Cardiac muscle cell (in vitro differentiated cells and primary cell): ENCODE results near the gene COL5A3. TPM values are rescaled to one million over a fixed set of nuclear protein-coding genes. Genes with fewer than 3 reads are reported as not detected.

Source experiments
- DNase-seq, 2 donors: peaks; one replicate each; pipeline versions ENCODE4 v3.0.0 to v3.0.0-alpha.2; 2010 to 2017; ENCODE audit warnings: low read depth in 1 of 2, low spot score in 1 of 2
- H3K27ac ChIP-seq: fragments of 200-600 bp; sonication (generic); 2 replicates; pipeline ENCODE4 v1.5.1; 2016
- H3K27me3 ChIP-seq: fragments of 200-600 bp; sonication (generic); 2 replicates; pipeline ENCODE4 v1.6.0; 2016; ENCODE audit warnings: control low read depth
- H3K36me3 ChIP-seq: fragments of 200-600 bp; sonication (generic); 2 replicates; pipeline ENCODE4 v1.5.1; 2016; ENCODE audit warnings: control low read depth
- H3K4me1 ChIP-seq: fragments of 200-600 bp; sonication (generic); 2 replicates; pipeline ENCODE4 v1.8.1; 2017; ENCODE audit warnings: low read depth, mild to moderate bottlenecking, mixed run types
- H3K4me3 ChIP-seq: fragments of 200-600 bp; sonication (generic); 2 replicates; pipeline ENCODE4 v1.5.1; 2016; ENCODE audit warnings: mild to moderate bottlenecking
- H3K9me3 ChIP-seq: fragments of 200-600 bp; sonication (generic); 2 replicates; pipeline ENCODE4 v1.5.1; 2017; ENCODE audit warnings: low read depth, mild to moderate bottlenecking, control low read depth
- CTCF ChIP-seq: IDR thresholded peaks from 2 replicates; pipeline ENCODE4 v1.5.1; 2012; ENCODE audit warnings: low read depth, mild to moderate bottlenecking, low read length
- polyA plus RNA-seq: library from polyadenylated mRNA; unstranded; fragments of >200 nt; fragmentation: Nextera tagmentation; extraction: Ambion mirVana; gene quantifications from 2 replicates; pipeline ENCODE4 v1.2.1, GENCODE V29; 2016
- total RNA-seq: library from RNA; depleted of rRNA; stranded (reverse); fragments of >200 nt; gene quantifications from 2 replicates; pipeline ENCODE4 v1.2.3, GENCODE V29; 2016

COL5A3 gene
- total and polyA plus RNA-seq, 2 experiments from 2014 or later = 0.24 TPM; not detected in 1

- no peak for DNase-seq
- H3K9me3 ChIP-seq = no peaks in the 10 kb centered on the region
Measured at GRCh38 chr19:9914001-9914314, 96.3 kb downstream of the COL5A3 start.

GRCh38 chr19:9913237-9914000, 96.9 kb downstream of the COL5A3 start:
- H3K27ac ChIP-seq = no peak overlapping the region
- DNase-seq = peak in 1 of 2 donors; percentile 71
- H3K27me3 ChIP-seq = peaks cover 15% of the 10 kb centered on the region
- no peaks in the 10 kb centered on the region for H3K4me1 ChIP-seq
- no peaks in the 10 kb centered on the region for H3K9me3 ChIP-seq
- H3K4me3 ChIP-seq = peak overlapping the region; percentile 42
- H3K36me3 ChIP-seq = no peaks in the 10 kb centered on the region
- TF ChIP-seq CTCF = no peak

More at GRCh38 chr19:9914001-9914314, 96.3 kb downstream of the COL5A3 start:
- H3K36me3 ChIP-seq = no peaks in the 10 kb centered on the region
- no peak overlapping the region for H3K27ac ChIP-seq
- TF ChIP-seq CTCF = no peak
- no peaks in the 10 kb centered on the region for H3K4me1 ChIP-seq
- peaks cover 15% of the 10 kb centered on the region for H3K27me3 ChIP-seq
- H3K4me3 ChIP-seq = peak overlapping the region; percentile 42

GRCh38 chr19:9912551-9913236, 97.6 kb downstream of the COL5A3 start:
- H3K4me3 ChIP-seq = peak overlapping the region; percentile 42
- H3K27ac ChIP-seq = no peak overlapping the region
- H3K9me3 ChIP-seq = no peaks in the 10 kb centered on the region
- no peaks in the 10 kb centered on the region for H3K36me3 ChIP-seq
- H3K27me3 ChIP-seq = peaks cover 15% of the 10 kb centered on the region
- TF ChIP-seq CTCF = no peak
- H3K4me1 ChIP-seq = no peaks in the 10 kb centered on the region
- no peak for DNase-seq

GRCh38 chr19:9911524-9912185, 98.6 kb downstream of the COL5A3 start:
- DNase-seq = no peak
- Histone ChIP-seq H3K9me3 (no peaks in the 10 kb centered on the region), H3K4me1 (no peaks in the 10 kb centered on the region), H3K4me3 (no peak overlapping the region), H3K27me3 (peaks cover 15% of the 10 kb centered on the region), H3K27ac (no peak overlapping the region), H3K36me3 (no peaks in the 10 kb centered on the region)
- TF ChIP-seq CTCF = no peak

GRCh38 chr19:9910625-9911024, 99.7 kb downstream of the COL5A3 start:
- no peak for TF ChIP-seq CTCF

More at GRCh38 chr19:9910625-9911024, 99.7 kb downstream of the COL5A3 start:
- Histone ChIP-seq H3K27ac (no peak overlapping the region), H3K27me3 (peaks cover 15% of the 10 kb centered on the region), H3K4me3 (no peak overlapping the region), H3K4me1 (no peaks in the 10 kb centered on the region), H3K9me3 (no peaks in the 10 kb centered on the region), H3K36me3 (no peaks in the 10 kb centered on the region)
- DNase-seq = no peak

Other genes with a start within 250 kb of the COL5A3 start
- 14.4 and 17.2 TPM in 2 replicates for gene ZNF846, start 241.8 kb downstream of the COL5A3 start, total RNA-seq
- gene ZNF846, start 241.8 kb downstream of the COL5A3 start, polyA plus RNA-seq = 15.6 and 19.0 TPM in 2 replicates
- 65.6 and 106 TPM in 2 replicates for gene FBXL12, start 191.4 kb downstream of the COL5A3 start, total RNA-seq
- gene FBXL12, start 191.4 kb downstream of the COL5A3 start, polyA plus RNA-seq = 47.5 and 49.7 TPM in 2 replicates
- gene UBL5, start 182.6 kb downstream of the COL5A3 start, total RNA-seq = 511 and 816 TPM in 2 replicates
- 870 and 943 TPM in 2 replicates for gene UBL5, start 182.6 kb downstream of the COL5A3 start, polyA plus RNA-seq
- 221 and 282 TPM in 2 replicates for gene PIN1, start 175.2 kb downstream of the COL5A3 start, total RNA-seq
- 270 and 309 TPM in 2 replicates for gene PIN1, start 175.2 kb downstream of the COL5A3 start, polyA plus RNA-seq
- 36.2 and 55.1 TPM in 2 replicates for gene OLFM2, start 74.0 kb downstream of the COL5A3 start, total RNA-seq
- gene OLFM2, start 74.0 kb downstream of the COL5A3 start, polyA plus RNA-seq = 27.1 and 40.3 TPM in 2 replicates
- not detected in 2 replicates for gene RDH8, start 3.0 kb upstream of the COL5A3 start, total RNA-seq
- not detected in 2 replicates for gene RDH8, start 3.0 kb upstream of the COL5A3 start, polyA plus RNA-seq
- 3.4 and 7.8 TPM in 2 replicates for gene SHFL, start 75.8 kb upstream of the COL5A3 start, total RNA-seq
- gene SHFL, start 75.8 kb upstream of the COL5A3 start, polyA plus RNA-seq = 2.2 and 4.8 TPM in 2 replicates
- 0.51 and 0.88 TPM in 2 replicates for gene ANGPTL6, start 92.2 kb upstream of the COL5A3 start, total RNA-seq
- 0.62 and 0.75 TPM in 2 replicates for gene ANGPTL6, start 92.2 kb upstream of the COL5A3 start, polyA plus RNA-seq
- 51.0 and 67.3 TPM in 2 replicates for gene PPAN, start 95.9 kb upstream of the COL5A3 start, total RNA-seq
- 42.9 and 47.1 TPM in 2 replicates for gene PPAN, start 95.9 kb upstream of the COL5A3 start, polyA plus RNA-seq
- 13.7 and 19.4 TPM in 2 replicates for gene P2RY11, start 101.2 kb upstream of the COL5A3 start, total RNA-seq
- gene P2RY11, start 101.2 kb upstream of the COL5A3 start, polyA plus RNA-seq = 13.1 and 14.1 TPM in 2 replicates
- gene EIF3G, start 109.4 kb upstream of the COL5A3 start, total RNA-seq = 353 and 384 TPM in 2 replicates
- gene EIF3G, start 109.4 kb upstream of the COL5A3 start, polyA plus RNA-seq = 206 and 223 TPM in 2 replicates
- 78.2 and 100 TPM in 2 replicates for gene DNMT1, start 184.4 kb upstream of the COL5A3 start, total RNA-seq
- 106 TPM in 2 replicates for gene DNMT1, start 184.4 kb upstream of the COL5A3 start, polyA plus RNA-seq
- 5.7 and 7.7 TPM in 2 replicates for gene S1PR2, start 220.8 kb upstream of the COL5A3 start, total RNA-seq
- gene S1PR2, start 220.8 kb upstream of the COL5A3 start, polyA plus RNA-seq = 1.8 and 2.1 TPM in 2 replicates
- 119 and 129 TPM in 2 replicates for gene MRPL4, start 241.7 kb upstream of the COL5A3 start, total RNA-seq
- 78.5 and 81.2 TPM in 2 replicates for gene MRPL4, start 241.7 kb upstream of the COL5A3 start, polyA plus RNA-seq